K562 (cell line): Measurements from ENCODE around the gene FAM20B. TPM values are rescaled to one million over a fixed set of nuclear protein-coding genes. Genes with fewer than 3 reads are reported as not detected.
A peak's percentile ranks its signal among the peaks of the same experiment; 100 is the strongest.

Experiments
- AFF4 ChIP-seq: sonication (generic); formaldehyde crosslinking; IDR thresholded peaks from 2 replicates; pipeline ENCODE4 v1.8.0; 2023; ENCODE audit warnings: mild to moderate bottlenecking, missing genetic modification reagents
- CGGBP1 ChIP-seq: fragments of 250-450 bp; sonication (Bioruptor Pico); IDR thresholded peaks from 2 replicates; pipeline ENCODE4 v1.9.0; 2021; ENCODE audit warnings: mild to moderate bottlenecking
- CREB1 ChIP-seq, 2 experiments: sonication (generic) in 1 of 2; formaldehyde crosslinking in 1 of 2; IDR thresholded peaks; 2 replicates each; pipeline versions ENCODE4 v1.6.1 to v1.8.0; 2012 to 2022; ENCODE audit warnings: inconsistent platforms in 1 of 2, mild to moderate bottlenecking in 1 of 2, missing genetic modification reagents in 1 of 2, moderate library complexity in 1 of 2
- DEAF1 ChIP-seq: fragments of 450-650 bp; formaldehyde crosslinking; IDR thresholded peaks from 2 replicates; pipeline ENCODE4 v1.4.0; 2020; ENCODE audit warnings: mild to moderate bottlenecking, moderate library complexity
- EGR1 ChIP-seq: fragments of 450-650 bp; conservative IDR thresholded peaks from 2 replicates; pipeline ENCODE4 v1.6.1; 2017; ENCODE audit warnings: mild to moderate bottlenecking
- EP300 ChIP-seq: IDR thresholded peaks from 2 replicates; pipeline ENCODE4 v1.6.1; 2012; ENCODE audit warnings: low read length, improper control_type of control experiment
- HNRNPL ChIP-seq: fragments of 200-400 bp; formaldehyde crosslinking; IDR thresholded peaks from 2 replicates; pipeline ENCODE4 v1.6.1; 2017; ENCODE audit warnings: low read depth, mild to moderate bottlenecking, low read length
- MTA3 ChIP-seq: fragments of 450-650 bp; formaldehyde crosslinking; IDR thresholded peaks from 2 replicates; pipeline ENCODE4 v1.6.1; 2017; ENCODE audit warnings: mild to moderate bottlenecking, borderline replicate concordance
- MYNN ChIP-seq, 2 experiments: sonication (generic); formaldehyde crosslinking in 1 of 2; IDR thresholded peaks; 2 replicates each; pipeline versions ENCODE4 v1.5.0 to v1.6.1; 2016 to 2020; ENCODE audit warnings: antibody characterized with exemption in 1 of 2, missing genetic modification reagents in 1 of 2
- RB1 ChIP-seq: fragments of 450-650 bp; IDR thresholded peaks from 2 replicates; pipeline ENCODE4 v1.6.1; 2017; ENCODE audit warnings: low read depth, mild to moderate bottlenecking
- RBM34 ChIP-seq: fragments of 200-400 bp; formaldehyde crosslinking; IDR thresholded peaks from 2 replicates; pipeline ENCODE4 v1.6.1; 2018; ENCODE audit warnings: low read length, borderline replicate concordance; ENCODE audit not compliant: insufficient read depth
- SAFB2 ChIP-seq: fragments of 200-400 bp; formaldehyde crosslinking; IDR thresholded peaks from 2 replicates; pipeline ENCODE4 v1.6.1; 2018; ENCODE audit warnings: borderline replicate concordance, low read length, low read depth, moderate library complexity; ENCODE audit not compliant: severe bottlenecking
- SMC3 ChIP-seq: conservative IDR thresholded peaks from 2 replicates; pipeline ENCODE4 v1.6.1; 2011; ENCODE audit warnings: low read depth, low read length, improper control_type of control experiment; ENCODE audit not compliant: insufficient read depth
- SNIP1 ChIP-seq: fragments of 450-650 bp; IDR thresholded peaks from 2 replicates; pipeline ENCODE4 v1.7.1; 2017; ENCODE audit warnings: low read depth, mild to moderate bottlenecking
- SRF ChIP-seq, 2 experiments: fragments of 250-450, 450-650 bp in 1 of 2; sonication (Bioruptor Pico) in 1 of 2; sonication (generic) in 1 of 2; formaldehyde crosslinking; IDR thresholded peaks; 2 replicates each; pipeline versions ENCODE4 v1.5.0 to v1.5.1; 2020 to 2022; ENCODE audit warnings: mild to moderate bottlenecking in 1 of 2, missing genetic modification reagents in 1 of 2
- TCFL5 ChIP-seq: fragments of 250-450 bp; sonication (Bioruptor Pico); conservative IDR thresholded peaks from 2 replicates; pipeline ENCODE4 v1.6.1; 2021; ENCODE audit warnings: mild to moderate bottlenecking, moderate library complexity, matching md5 sums
- ZNF124 ChIP-seq: sonication (generic); formaldehyde crosslinking; IDR thresholded peaks from 2 replicates; pipeline ENCODE4 v1.8.1; 2022; ENCODE audit warnings: missing genetic modification reagents
- polyA plus RNA-seq, 8 experiments: library from polyadenylated mRNA; depleted of rRNA in 4 of 8; stranded (reverse) in 5 of 8; unstranded in 3 of 8; fragments of >200 nt; fragmentation: Nextera tagmentation in 2 of 8; fragmentation: Illumina TruSeq in 1 of 8; extraction: Ambion mirVana in 2 of 8; extraction: Trizol in 1 of 8; gene quantifications; 2 replicates each; pipeline versions ENCODE4 v1.2.1 to v1.2.3, GENCODE V29; 2011 to 2014; ENCODE audit warnings: inconsistent platforms in 1 of 8, missing spikeins in 1 of 8
- total RNA-seq, 7 experiments: library from RNA; depleted of rRNA in 6 of 7; stranded (reverse); fragments of >200 nt in 6 of 7; fragmentation: Illumina TruSeq in 2 of 7; extraction: Trizol in 2 of 7; gene quantifications; 2 replicates each; pipeline versions ENCODE4 v1.2.1 to v1.2.3, GENCODE V29; 2011 to 2021; ENCODE audit warnings: low replicate concordance in 1 of 7

The FAM20B gene
- total and polyA plus RNA-seq, 9 of the 15 experiments (the other 6 are each of a cell fraction or from before 2014, with no cell fraction given): 7.2 to 67.5 (median 42.9) TPM

- TF ChIP-seq DEAF1 (CRISPR knock-in tag): peak; percentile 80
- TF ChIP-seq EP300: 0 out of 2 replicates have a peak, but pooled peaks have one; percentile 3
- 0 out of 2 replicates have a peak, but pooled peaks have one; percentile 33 for TF ChIP-seq EGR1
- no peak for TF ChIP-seq MTA3
- peak; percentile 43; the same call in 1 of the 2 replicates for TF ChIP-seq MYNN (IDR thresholded peaks at IDR 0.05)
- no peak for TF ChIP-seq MYNN (CRISPR knock-in tag; IDR thresholded peaks at IDR 0.05)
- no peak for TF ChIP-seq CREB1 (IDR thresholded peaks at IDR 0.05)
- peak; percentile 27; the same call in 1 of the 2 replicates for TF ChIP-seq CREB1 (CRISPR knock-in tag; IDR thresholded peaks at IDR 0.05)
- TF ChIP-seq SMC3: peak; percentile 61
- TF ChIP-seq TCFL5 (CRISPR knock-in tag): no peak
- 0 out of 2 replicates have a peak, but pooled peaks have one; percentile 25 for TF ChIP-seq AFF4 (CRISPR knock-in tag)
- peak; percentile 58 for TF ChIP-seq RB1
- TF ChIP-seq CGGBP1 (CRISPR knock-in tag): no peak
- no peak for TF ChIP-seq SNIP1
- TF ChIP-seq HNRNPL: no peak
- TF ChIP-seq SAFB2: no peak
- no peak for TF ChIP-seq SRF (CRISPR knock-in tag; IDR thresholded peaks at IDR 0.05)
- no peak for TF ChIP-seq RBM34
- no peak for TF ChIP-seq ZNF124 (CRISPR knock-in tag)
These were observed 53.5 kb downstream of the FAM20B start (continued) for GRCh38 chr1:179079113-179079761.
